Stimulated activated CD8-positive, alpha-beta memory T cell treated with anti-CD3 and anti-CD28 coated beads, Interleukin-12 subunit alpha, Interleukin-12 subunit beta, amount 100 ng/mL, for 4 hours (primary cell): Measurements from ENCODE around the gene FXYD7.
A peak's percentile ranks its signal among the peaks of the same experiment; 100 is the strongest.
"Not testable (repeated sequence)": the region's sequence is repeated elsewhere in the genome, so short reads cannot be mapped to it uniquely, and the experiment has no call there.

Source experiments
- DNase-seq: peaks from one replicate; pipeline ENCODE4 v3.0.0-alpha.2; 2020; ENCODE audit warnings: low read depth

The FXYD7 gene

GRCh38 chr19:35127871-35128270 is 15.2 kb upstream of the FXYD7 start:
- no peak for DNase-seq

GRCh38 chr19:35128398-35129057 is 14.5 kb upstream of the FXYD7 start:
- DNase-seq = no peak

- not testable (repeated sequence) for DNase-seq
Observed at GRCh38 chr19:35129724-35130274, 13.3 kb upstream of the FXYD7 start.

- no peak for DNase-seq
Observed at GRCh38 chr19:35130761-35131720, 12.0 kb upstream of the FXYD7 start.

DNA sequence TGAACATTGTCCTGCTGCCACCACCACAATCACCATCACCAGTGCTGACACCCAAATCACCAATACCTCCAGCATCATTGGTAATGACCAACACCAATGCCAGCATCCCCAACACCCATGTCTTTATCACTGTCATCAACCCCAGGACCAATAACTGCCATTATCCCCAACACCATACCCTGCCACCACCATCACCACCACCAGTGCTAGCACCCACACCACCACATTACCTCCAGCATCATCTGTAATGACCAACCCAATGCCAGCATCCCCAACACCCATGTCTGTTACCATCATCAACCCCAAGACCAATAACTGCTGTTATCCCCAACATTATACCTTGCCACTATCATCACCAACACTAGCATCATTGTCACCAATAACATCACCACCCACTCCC is 10.8 kb upstream of the FXYD7 start:
- no peak for DNase-seq

- no peak for DNase-seq
Observed at GRCh38 chr19:35133826-35134225, 9.2 kb upstream of the FXYD7 start.

DNA sequence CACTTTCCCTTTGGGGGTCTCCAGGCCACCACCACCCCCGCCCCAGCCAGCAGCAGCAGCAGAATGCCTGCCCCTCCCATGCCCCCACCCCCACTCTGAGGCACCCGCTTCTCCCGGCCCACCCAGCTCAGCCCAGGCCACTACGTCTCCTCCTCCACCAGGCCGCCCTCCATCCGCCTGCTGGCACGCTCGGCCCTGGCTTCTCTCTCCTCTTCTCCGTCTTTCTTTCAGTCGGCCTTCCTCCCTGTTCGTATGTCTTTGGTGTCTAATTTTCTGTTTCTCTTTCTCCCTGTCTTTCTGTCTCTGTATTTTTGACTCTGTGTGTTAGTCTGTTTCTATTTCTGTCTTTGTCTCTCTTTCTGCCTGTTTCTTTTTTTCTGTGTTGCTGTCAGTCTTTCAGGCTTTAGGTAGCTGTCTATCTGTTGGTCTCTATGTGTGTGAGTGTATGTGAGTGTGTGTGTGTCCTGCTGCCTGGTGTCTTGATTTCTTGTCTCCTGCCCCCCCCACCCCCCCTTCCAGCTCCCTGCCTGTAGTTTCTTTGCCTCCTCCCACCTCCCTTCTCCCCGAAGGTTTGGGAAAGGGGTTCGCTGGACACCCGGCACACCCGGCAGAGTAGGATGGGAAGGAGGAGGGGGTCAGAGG is 8.3 kb upstream of the FXYD7 start, which contains the start of gene LGI4:
Gene LGI4, minus strand, starts transcription at position 459 of the 642 bp plus-strand sequence. Its CDS starts 379 bp downstream, at position 80.
- no peak for DNase-seq

DNA sequence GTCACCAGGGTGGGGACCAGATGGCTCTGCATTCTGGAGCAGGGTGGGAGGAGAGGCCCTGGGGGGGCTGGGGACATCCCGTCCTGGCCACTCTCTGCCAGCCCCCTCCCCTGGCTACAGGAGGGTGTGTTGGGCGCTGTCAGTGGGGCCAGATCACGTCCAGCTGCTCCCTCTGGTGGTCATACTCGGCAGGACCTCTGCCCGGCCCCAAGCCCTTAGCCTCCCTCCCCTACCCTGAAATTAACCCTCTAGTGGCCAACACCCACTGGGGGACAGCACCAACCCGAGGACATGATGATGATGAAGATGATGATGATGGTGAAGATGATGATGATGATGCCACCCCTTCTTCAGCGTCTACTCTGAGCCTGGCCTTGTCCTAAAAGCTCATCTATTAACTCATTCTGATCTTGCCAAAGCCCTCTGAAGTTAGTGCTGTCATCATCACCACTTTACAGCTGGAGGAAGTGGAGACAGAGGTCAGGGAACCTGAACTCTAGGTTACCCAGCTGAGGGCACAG is 7.6 kb upstream of the FXYD7 start:
- peak; percentile 38 for DNase-seq

GRCh38 chr19:35136231-35136630 is 6.8 kb upstream of the FXYD7 start:
- DNase-seq = no peak

DNA sequence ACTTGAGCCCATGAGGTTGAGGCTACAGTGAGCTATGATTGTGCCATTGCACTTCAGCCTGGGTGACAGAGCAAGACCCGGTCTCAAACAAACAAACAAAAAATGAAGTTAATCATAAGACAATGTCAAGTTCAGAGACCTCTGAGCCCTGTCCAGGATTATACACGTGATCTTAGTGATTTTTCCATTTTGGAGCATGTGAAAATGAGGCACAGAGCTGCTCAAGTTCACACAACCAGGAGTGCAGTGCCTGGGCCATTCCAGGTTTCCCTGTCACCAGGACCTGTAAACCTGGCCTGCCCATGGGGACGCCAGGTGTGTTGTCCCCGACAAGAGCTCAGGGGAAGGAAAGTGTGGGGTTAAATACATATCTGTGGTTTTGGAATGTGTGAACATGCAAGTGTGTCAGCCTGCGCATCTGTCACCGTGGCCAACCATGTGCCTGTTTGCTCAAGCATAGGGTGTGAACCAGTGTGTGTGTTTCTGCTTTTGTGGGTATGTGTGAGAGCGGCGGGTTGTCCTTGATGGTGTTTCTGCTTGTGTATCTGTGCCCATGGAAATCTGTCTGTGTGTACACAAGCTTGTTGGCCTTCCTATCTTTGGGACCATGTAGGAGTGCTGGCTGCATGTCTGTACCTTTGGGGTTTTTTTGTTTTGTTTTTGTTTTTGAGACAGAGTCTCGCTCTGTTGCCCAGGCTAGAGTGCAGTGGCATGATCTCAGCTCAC is 5.9 kb upstream of the FXYD7 start:
- DNase-seq = no peak

GRCh38 chr19:35138305-35138892 is 4.7 kb upstream of the FXYD7 start, which contains the start of gene FXYD1:
Gene FXYD1, plus strand, starts transcription at chr19:35138824. Its CDS starts 1,256 bp downstream, at chr19:35140080.
- DNase-seq = no peak

DNA sequence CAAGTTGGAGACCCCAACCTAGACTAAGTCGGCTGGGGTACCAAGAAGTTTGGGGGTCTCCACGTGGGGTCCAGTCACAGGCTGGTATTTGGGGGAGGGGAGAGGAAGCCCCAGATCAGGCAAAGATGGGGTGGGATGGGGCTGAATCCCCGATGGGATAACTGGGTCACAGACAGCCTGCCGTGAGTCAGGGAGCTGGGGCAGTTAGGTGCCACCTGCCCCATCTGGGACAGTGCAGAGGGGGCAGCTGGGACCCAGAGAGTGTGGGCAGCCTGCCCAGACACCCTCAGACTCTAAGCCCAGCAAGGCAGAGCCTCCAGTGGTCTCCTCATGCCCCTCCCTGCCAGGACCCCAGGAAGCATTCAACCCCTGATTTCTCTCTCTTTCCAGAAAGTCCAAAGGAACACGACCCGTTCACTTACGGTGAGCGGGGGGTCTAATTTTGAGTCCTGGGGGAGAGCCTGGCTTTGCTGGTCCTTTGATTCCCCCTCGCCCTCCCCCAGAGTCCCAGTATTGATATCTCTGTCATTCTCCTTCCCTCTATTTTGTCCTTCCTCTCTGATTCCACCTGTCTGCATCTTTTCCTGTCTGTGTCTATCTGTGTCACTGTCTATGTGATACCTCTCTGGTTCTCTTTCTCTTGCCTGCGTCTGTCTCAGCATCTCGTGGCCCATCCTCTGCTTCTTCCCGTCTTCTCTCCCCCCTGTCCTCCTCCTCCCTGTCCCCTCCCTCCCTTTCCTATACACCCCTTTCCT is 2.7 kb upstream of the FXYD7 start:
- no peak for DNase-seq

DNA sequence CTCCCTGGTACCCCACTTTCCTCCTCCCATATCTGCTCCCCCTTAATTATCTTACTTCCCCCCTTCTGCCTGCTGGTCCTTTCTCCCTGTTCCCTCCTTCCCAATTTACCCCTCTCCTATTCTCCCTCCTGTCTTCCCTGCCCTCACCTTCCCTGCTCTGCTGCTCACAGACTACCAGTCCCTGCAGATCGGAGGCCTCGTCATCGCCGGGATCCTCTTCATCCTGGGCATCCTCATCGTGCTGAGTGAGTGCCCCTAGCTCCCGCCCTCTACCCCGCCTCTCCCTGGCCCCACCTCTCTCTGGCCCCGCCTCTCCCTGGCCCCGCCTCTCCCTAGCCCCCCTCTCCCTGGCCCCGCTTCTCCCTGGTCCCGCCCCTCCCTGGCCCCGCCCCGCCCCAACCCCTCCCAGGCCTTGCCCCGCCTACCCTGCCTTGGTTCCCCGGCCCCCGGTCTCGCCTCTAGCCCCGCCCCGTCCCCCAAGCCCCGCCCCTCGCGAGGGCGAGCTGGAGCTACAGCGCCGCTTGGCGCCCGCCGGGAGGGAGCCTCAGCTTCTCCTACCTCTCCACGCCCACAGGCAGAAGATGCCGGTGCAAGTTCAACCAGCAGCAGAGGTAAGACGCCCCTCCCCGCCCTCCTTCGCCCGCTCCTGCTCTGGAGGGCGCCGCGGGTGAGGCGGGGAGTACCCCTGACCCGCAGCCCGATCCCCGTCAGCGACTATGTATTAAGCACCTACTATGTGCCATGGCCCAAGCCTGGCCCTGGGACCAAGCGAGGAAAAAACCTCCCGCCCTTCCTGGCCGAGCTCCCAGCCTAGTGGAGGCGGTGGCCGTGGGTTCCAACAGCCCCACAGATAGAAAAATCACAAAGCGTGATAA is 1.9 kb upstream of the FXYD7 start:
- DNase-seq = peak; percentile 89

- DNase-seq = no peak
Observed at GRCh38 chr19:35141837-35142605, 1.0 kb upstream of the FXYD7 start.

- peak; percentile 47 for DNase-seq
Observed at GRCh38 chr19:35142606-35143230, 337 bp upstream of the FXYD7 start.

DNA sequence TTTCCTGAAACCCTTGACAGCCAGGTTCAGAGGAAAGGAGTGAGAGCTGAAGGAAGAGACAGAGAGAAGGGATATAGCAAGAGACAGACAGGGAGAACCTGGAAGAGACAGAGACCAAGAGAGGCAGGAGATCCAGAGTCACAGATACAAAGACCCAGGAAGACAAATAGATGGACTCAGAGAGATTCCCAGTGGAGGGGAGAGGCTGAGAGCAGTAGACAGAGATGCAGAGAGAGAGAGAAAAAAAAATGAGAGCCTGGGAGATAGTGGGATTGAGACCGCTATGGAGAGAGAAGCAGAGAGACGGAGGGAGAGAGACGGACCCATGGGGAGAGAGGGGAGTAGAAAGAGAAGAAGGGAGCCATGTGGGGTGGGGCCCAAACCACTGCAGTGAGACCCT is 763 bp downstream of the FXYD7 start:
- no peak for DNase-seq

DNA sequence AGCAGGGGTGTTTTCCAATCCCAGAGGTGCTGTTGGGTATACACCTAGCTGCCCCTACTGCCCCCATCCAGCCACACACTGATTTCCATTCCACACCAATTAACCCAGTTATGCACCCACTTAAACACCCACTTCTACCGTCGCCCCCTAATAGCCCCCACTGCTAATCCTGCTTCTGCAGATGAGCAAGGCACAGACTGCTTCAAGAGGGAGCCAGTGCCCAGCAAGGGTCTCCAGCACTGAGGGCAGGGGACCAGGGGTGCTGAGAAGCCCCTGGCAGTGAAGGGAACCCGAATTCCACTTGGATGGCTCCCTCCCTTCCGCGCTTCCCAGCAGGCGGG is 1.2 kb downstream of the FXYD7 start:
- no peak for DNase-seq
